ENCODE measurements around the gene ERC2. TPM values are rescaled to one million over a fixed set of nuclear protein-coding genes. Genes with fewer than 3 reads are reported as not detected.

The ERC2 gene
- polyA plus RNA-seq, 2 of the 4 experiments (the other 2 are of a cell fraction) = 0.16 TPM; not detected in 1

- CTCF ChIA-PET = no interaction called here
- no peaks in the 10 kb centered on the region for H3K9me3 ChIP-seq
- TF ChIP-seq EHMT2 (IDR thresholded peaks at IDR 0.05; ENCODE audit: low read depth) = no peak
- TF ChIP-seq CEBPB (IDR thresholded peaks at IDR 0.05) = no peak
- TF ChIP-seq MYC (IDR thresholded peaks at IDR 0.05; ENCODE audit: borderline replicate concordance, low read length) = no peak
- TF ChIP-seq ELK1 (IDR thresholded peaks at IDR 0.05; ENCODE audit: low read depth, low read length) = no peak
- TF ChIP-seq PBX3 (IDR thresholded peaks at IDR 0.05) = no peak
- TF ChIP-seq MAZ (IDR thresholded peaks at IDR 0.05; ENCODE audit: borderline replicate concordance, low read depth, low read length) = no peak
- no peak for TF ChIP-seq HEYL (CRISPR knock-in tag; IDR thresholded peaks at IDR 0.05)
- no peak for TF ChIP-seq TP53 (CRISPR knock-in tag; IDR thresholded peaks at IDR 0.05)
- no peak for TF ChIP-seq SREBF2 (IDR thresholded peaks at IDR 0.05)
- no peak for TF ChIP-seq FOSL2 (IDR thresholded peaks at IDR 0.05)
- TF ChIP-seq FOSL2 (CRISPR knock-in tag; IDR thresholded peaks at IDR 0.05) = no peak
- TF ChIP-seq CBX8 (IDR thresholded peaks at IDR 0.05) = no peak
- TF ChIP-seq EHF (CRISPR knock-in tag; IDR thresholded peaks at IDR 0.05) = no peak
- no peak for TF ChIP-seq NR3C1 (IDR thresholded peaks at IDR 0.05)
- no peak for TF ChIP-seq ZNF302 (CRISPR knock-in tag; IDR thresholded peaks at IDR 0.05)
- H3K4me3 ChIP-seq = no peak overlapping the region
- POLR2A ChIA-PET = no interaction called here
- DNase-seq (ENCODE audit: low read depth in 1 of 2, low spot score in 1 of 2) (no peak), ATAC-seq (no peak), FAIRE-seq (no peak)
- no peak overlapping the region for H3K4me2 ChIP-seq
- WGBS (ENCODE audit: missing lambda C conversion rate) = 39% methylated on average over 6 of the region's 6 CpGs
- 0 out of 3 replicates have a peak, but pooled peaks cover 5% of the 10 kb centered on the region for H3K4me1 ChIP-seq
- H3K27ac ChIP-seq = no peak overlapping the region
These were observed 407.6 kb downstream of the ERC2 start for GRCh38 chr3:56060521-56061278.

GRCh38 chr3:56059731-56060130, 408.5 kb downstream of the ERC2 start:
- TF ChIP-seq PBX3 (IDR thresholded peaks at IDR 0.05) (no peak), POLR2A (IDR thresholded peaks at IDR 0.05; ENCODE audit: low read length) (no peak), E2F6 (IDR thresholded peaks at IDR 0.05; ENCODE audit: borderline replicate concordance, low read depth) (no peak), EP300 (IDR thresholded peaks at IDR 0.05) (no peak), RAD21 (conservative IDR thresholded peaks at IDR 0.05 in 1 of 2, IDR thresholded peaks at IDR 0.05 in 1 of 2) (no peak), RNF2 (IDR thresholded peaks at IDR 0.05; ENCODE audit: borderline replicate concordance, low read depth) (no peak), NFE2L2 (conservative IDR thresholded peaks at IDR 0.05; ENCODE audit: low read length) (no peak), ATOH8 (CRISPR knock-in tag; IDR thresholded peaks at IDR 0.05; ENCODE audit: low read depth) (no peak), POLR2AphosphoS2 (conservative IDR thresholded peaks at IDR 0.05; ENCODE audit: low read length) (no peak), BHLHE40 (IDR thresholded peaks at IDR 0.05; ENCODE audit: low read depth, low read length) (no peak), HOXB13 (CRISPR knock-in tag; IDR thresholded peaks at IDR 0.05; ENCODE audit: low read depth) (no peak), CHD2 (IDR thresholded peaks at IDR 0.05; ENCODE audit: low read length, partially characterized antibody) (no peak), NPAS2 (CRISPR knock-in tag; IDR thresholded peaks at IDR 0.05; ENCODE audit: borderline replicate concordance) (no peak), FOXS1 (CRISPR knock-in tag; IDR thresholded peaks at IDR 0.05) (no peak), CEBPB (IDR thresholded peaks at IDR 0.05) (no peak), USF2 (IDR thresholded peaks at IDR 0.05) (no peak), JUNB (IDR thresholded peaks at IDR 0.05) (no peak), ZNF302 (CRISPR knock-in tag; IDR thresholded peaks at IDR 0.05) (no peak), HES2 (IDR thresholded peaks at IDR 0.05) (no peak)
- peak in 1 of 2 experiments; percentile 6 for DNase-seq (ENCODE audit: low read depth in 1 of 2, low spot score in 1 of 2)
- CTCF ChIA-PET = no interaction called here
- no peaks in the 10 kb centered on the region for H3K9me3 ChIP-seq
- POLR2A ChIA-PET = no interaction called here
- WGBS (ENCODE audit: missing lambda C conversion rate) = 2% methylated on average over 1 of the region's 1 CpG
- no peak overlapping the region for H3K4me3 ChIP-seq
- no peak overlapping the region for H3K4me2 ChIP-seq
- ATAC-seq = no peak
- FAIRE-seq = no peak
- 0 out of 3 replicates have a peak, but pooled peaks cover 1% of the 10 kb centered on the region for H3K4me1 ChIP-seq
- no peak overlapping the region for H3K27ac ChIP-seq
